NCI-H1930 (cell line): ENCODE data around the gene NUP214.
"Not testable (repeated sequence)": the region's sequence is repeated elsewhere in the genome, so short reads cannot be mapped to it uniquely, and the experiment has no call there.

Experiments
- DNase-seq, 2 experiments: peaks; one replicate each; lab custom pipeline; 2025; lab: John Stamatoyannopoulos, UW

The NUP214 gene

DNA sequence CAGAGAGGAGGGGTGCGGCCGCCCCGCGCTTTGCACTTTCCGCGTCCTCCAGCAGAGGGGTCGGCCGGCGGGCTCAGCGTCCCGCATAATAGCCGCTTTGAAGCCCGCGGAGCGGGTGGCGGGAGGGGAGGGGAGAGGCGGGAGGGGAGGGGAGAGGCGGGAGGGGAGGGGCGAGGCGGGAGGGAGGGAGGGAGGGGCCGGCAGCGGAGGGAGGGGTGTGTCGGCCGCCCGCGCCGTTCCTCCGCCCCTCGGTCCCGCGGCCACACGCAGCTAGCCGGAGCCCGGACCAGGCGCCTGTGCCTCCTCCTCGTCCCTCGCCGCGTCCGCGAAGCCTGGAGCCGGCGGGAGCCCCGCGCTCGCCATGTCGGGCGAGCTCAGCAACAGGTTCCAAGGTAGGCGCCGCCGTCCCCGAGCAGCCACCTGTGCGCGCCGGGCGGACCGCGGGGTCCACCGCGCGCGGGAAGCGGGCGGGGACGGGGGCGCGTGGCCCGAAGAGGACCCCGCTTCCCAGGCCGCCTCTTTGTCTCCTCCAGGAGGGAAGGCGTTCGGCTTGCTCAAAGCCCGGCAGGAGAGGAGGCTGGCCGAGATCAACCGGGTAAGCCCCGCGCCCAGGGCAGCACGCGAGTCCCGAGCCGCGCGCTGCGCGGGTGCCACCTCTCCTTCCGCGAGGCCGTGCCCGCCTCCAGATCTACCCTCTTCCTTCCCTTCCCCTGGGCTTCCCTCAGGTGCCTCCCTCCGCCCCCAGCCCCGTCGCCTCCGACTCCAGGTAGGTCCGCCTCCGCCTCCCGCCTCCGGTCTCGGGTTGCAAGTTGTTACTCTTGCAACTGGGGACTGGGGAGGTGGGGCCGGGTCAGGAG is 28.9 kb upstream of the NUP214 start, which contains the start of gene AIF1L:
AIF1L (plus strand) TSS at position 263 of the 857 bp plus-strand sequence; CDS start at position 362, 99 bp downstream.
- DNase-seq, result peak in 1 of 2 experiments; percentile 58

GRCh38 chr9:131097126-131097947 is 28.0 kb upstream of the NUP214 start:
- no peak for DNase-seq

DNA sequence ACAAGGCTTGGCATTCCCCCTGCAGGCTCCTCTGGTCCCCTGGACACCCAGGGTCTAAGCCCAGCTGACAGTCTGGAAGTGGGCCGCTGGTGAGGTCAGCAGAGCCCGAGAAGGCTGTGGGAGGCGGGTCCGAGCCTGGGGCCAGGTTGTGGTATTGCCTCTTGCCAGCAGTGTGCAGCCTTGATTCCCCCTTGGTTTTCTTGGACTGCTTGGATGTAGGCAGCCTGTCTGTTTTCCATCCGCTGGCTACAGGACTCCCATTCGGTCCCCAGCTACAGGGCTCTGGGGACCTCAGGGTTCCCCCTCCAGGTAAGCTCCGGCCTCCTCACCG is 27.5 kb upstream of the NUP214 start:
- no peak for DNase-seq

- no peak for DNase-seq
Measured at GRCh38 chr9:131098391-131099101, 26.8 kb upstream of the NUP214 start.

GRCh38 chr9:131099102-131099606 is 26.2 kb upstream of the NUP214 start:
- DNase-seq, result no peak

GRCh38 chr9:131099845-131100244 is 25.5 kb upstream of the NUP214 start:
- not testable (repeated sequence) for DNase-seq

GRCh38 chr9:131100445-131100844 is 24.9 kb upstream of the NUP214 start:
- DNase-seq, result no peak

DNA sequence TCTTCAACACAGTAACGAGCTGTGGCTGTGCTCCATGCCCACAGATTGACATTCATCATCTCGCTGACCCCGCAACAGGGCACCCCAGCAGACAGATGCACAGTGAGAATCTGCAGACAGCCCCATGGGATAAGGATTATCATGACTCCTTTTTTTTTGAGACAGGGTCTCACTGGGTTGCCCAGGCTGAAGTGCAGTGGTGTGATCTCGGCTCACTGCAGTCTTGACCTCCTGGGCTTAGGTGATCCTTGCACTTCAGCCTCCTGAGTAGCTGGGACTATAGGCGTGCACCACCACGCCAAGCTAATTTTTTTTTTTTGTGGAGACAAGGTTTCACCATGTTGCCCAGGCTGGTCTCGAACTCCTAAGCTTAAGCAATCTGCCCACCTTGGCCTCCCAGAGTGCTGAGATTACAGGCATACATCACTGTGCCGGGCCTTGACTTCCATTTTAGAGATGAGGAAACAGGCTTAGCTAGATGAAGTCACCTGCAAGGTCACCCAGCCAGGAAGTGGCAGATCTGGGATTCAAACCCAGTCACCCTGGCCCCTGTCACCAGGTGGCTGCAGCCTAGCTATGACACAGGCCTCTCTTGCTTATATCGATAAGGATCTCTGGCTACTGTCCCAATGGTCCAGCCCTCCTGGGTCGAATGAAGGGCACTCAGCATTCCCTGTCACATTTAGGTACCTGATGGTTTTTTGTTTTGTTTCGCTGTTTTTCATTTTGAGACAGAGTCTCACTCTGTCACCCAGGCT is 24.0 kb upstream of the NUP214 start:
- no peak for DNase-seq

- DNase-seq, result no peak
Measured at GRCh38 chr9:131103024-131103423, 22.4 kb upstream of the NUP214 start.

DNA sequence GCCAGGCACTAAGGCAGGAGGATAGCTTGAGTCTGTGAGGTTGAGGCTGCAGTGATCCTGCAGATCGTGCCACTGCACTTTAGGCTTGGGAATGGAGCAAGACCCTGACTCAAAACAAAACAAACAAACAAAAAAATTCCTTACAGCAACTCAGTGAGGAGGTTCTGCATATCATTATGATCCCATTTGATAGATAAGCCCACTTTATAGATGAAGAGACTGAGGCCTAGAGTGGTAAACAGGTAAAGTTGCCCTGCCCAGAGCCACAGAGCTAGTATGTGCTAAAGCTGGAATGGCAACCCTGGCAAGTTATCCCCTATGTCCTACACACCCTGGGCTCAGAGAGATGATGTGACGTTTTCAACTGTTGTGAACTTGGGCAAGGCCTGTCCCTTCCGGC is 21.9 kb upstream of the NUP214 start:
- DNase-seq, result no peak

DNA sequence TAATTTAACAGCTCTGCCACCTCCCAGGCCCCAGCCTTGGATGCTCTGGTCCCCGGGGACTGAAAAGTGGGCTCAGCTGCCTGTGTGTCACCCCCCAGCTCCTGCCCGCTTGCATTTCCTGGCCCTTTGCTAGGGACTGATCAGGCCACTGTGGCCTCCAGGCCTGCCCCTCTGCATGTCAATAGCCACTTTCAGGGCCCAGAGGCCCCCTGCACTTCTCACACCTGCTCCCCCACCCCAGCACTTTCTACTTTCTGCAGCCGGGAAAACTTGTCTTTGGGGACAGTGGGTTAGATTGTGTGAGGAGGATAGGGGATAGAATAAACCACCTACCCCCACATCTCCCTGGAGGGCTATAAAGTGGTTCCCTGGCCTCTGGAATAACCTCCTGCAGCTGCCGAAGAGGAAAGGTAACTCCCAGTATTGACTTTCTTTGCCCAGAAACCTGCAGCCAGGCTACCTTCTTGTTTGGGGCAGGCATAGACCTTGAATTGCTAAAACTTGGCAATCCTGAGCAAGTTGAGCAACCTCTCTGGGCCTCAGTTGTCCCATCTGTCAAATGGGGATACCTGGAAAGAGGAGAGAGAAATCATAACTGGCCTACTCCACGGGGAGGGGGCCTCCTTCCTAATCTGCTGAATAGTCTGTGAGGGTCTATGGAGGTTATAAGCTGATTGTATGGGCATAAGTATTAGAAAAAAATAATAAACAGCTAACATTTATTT is 21.2 kb upstream of the NUP214 start:
- DNase-seq, result no peak

GRCh38 chr9:131105952-131106351 is 19.4 kb upstream of the NUP214 start:
- DNase-seq, result no peak

DNA sequence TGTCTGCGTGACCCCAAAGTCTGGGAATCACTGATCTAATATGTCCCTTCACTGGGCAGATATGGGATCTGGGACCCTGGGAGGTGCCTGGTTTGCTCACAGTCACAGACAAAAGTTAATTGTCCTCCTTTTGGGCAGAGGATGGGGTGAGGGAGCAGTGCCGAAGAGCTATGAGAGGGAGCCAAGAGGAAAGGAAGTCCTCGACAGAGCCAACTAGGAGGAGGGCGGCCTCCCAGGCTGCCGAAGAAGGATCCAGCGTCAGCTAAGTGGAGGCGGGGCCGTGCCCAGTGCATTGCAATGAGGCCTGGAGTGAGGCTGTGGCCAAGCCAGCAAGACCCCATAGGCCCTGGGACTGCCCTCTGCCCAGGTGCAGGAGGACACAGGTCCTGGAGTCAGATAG is 17.6 kb upstream of the NUP214 start:
- no peak for DNase-seq

- DNase-seq, result no peak
Measured at GRCh38 chr9:131111186-131111853, 14.1 kb upstream of the NUP214 start.

GRCh38 chr9:131111854-131112311 is 13.5 kb upstream of the NUP214 start:
- DNase-seq, result no peak

GRCh38 chr9:131112374-131113154 is 12.8 kb upstream of the NUP214 start:
- no peak for DNase-seq

DNA sequence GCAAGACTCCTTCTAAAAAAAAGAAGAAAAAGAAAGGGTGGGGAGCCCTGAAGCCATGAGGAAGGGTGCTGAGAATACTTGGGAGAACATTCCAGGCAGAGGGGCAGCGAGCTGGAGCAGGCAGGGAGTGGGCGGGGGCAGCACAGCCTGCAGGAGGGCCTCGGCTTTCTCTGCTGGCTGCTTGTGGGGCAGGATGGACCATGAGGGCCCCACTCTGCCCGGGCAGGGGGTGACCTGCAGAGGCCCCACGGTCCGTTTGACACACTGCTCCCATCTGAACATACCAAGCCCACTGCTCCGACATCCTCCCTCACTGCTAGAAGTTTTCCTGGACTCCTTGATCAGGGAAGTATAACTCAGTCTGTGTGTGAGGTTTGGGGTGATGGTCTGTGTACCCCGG is 11.7 kb upstream of the NUP214 start:
- no peak for DNase-seq

GRCh38 chr9:131114084-131114535 is 11.3 kb upstream of the NUP214 start:
- DNase-seq, result no peak

DNA sequence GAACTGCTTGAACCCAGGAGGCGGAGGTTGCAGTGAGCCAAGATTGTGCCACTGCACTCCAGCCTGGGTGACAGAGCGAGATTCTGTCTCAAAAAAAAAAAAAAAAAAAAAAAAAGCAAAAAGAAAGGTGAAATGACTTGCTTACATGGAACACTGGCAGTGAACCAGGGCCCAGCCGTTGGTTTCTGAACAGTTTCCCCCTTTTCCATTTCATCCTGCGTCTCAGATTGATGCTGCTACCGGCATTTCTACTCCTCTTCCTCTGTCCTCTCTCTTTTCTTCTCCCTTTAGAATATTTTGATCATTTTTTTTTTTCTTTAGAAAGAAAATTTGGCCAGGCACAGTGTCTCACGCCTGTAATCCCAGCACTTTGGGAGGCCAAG is 10.0 kb upstream of the NUP214 start:
- not testable (repeated sequence) for DNase-seq
